Measurements from ENCODE around the gene MREG.

GRCh38 chr2:215971671-215972070 lies 41.7 kb downstream of the MREG start:
- TF ChIP-seq CTCF (IDR thresholded peaks at IDR 0.05) (no peak), POLR2A (IDR thresholded peaks at IDR 0.05) (no peak), EP300 (IDR thresholded peaks at IDR 0.05) (no peak)
